Endothelial cell of umbilical vein (primary cell): ENCODE data around the gene TPK1.

Experiments used
- CTCF ChIP-seq, 2 donors: IDR thresholded peaks; 1 replicate in 1 of 2; 2 replicates in 1 of 2; pipeline ENCODE4 v1.5.1; 2011; ENCODE audit warnings: low read length in 2 of 2, mild to moderate bottlenecking in 2 of 2, moderate library complexity in 2 of 2, control low read depth in 1 of 2, inconsistent platforms in 1 of 2, low read depth in 1 of 2; ENCODE audit not compliant: insufficient read depth in 1 of 2; ENCODE audit errors: extremely low read depth in 1 of 2
- EZH2 ChIP-seq: IDR thresholded peaks from 2 replicates; pipeline ENCODE4 v1.6.1; 2012; ENCODE audit warnings: borderline replicate concordance, low read depth, mild to moderate bottlenecking, moderate library complexity, low read length, inconsistent platforms; ENCODE audit not compliant: severe bottlenecking

GRCh38 chr7:144459635-144460034 is 376.2 kb downstream of the TPK1 start:
- no peak for TF ChIP-seq CTCF (IDR thresholded peaks at IDR 0.05; ENCODE audit: extremely low read depth in 1 of 2, insufficient read depth in 1 of 2, low read depth in 1 of 2, low read length in 2 of 2)
- no peak for TF ChIP-seq EZH2
